ENCODE measurements around the gene GAL3ST1.

GAL3ST1 gene

GRCh38 chr22:30513462-30513861, 61.0 kb downstream of the GAL3ST1 start:
- no peak for TF ChIP-seq CTCF (IDR thresholded peaks at IDR 0.05)
- Histone ChIP-seq H3K9me3 (no peaks in the 10 kb centered on the region), H3K27ac (no peak overlapping the region), H3K36me3 (no peaks in the 10 kb centered on the region), H3K4me3 (ENCODE audit: low read depth in 1 of 2, low read length in 1 of 2) (no peak overlapping the region), H3K4me1 (ENCODE audit: control insufficient read depth in 1 of 2, insufficient read depth in 1 of 2, low read depth in 1 of 2, low read length in 1 of 2) (no peaks in the 10 kb centered on the region), H3K27me3 (peaks cover 15% of the 10 kb centered on the region)

GRCh38 chr22:30511911-30512310, 62.6 kb downstream of the GAL3ST1 start:
- H3K27ac ChIP-seq = no peak overlapping the region
- peaks cover 27% of the 10 kb centered on the region for H3K27me3 ChIP-seq
- no peaks in the 10 kb centered on the region for H3K36me3 ChIP-seq
- no peaks in the 10 kb centered on the region for H3K4me1 ChIP-seq (ENCODE audit: control insufficient read depth in 1 of 2, insufficient read depth in 1 of 2, low read depth in 1 of 2, low read length in 1 of 2)
- no peaks in the 10 kb centered on the region for H3K9me3 ChIP-seq
- TF ChIP-seq CTCF (IDR thresholded peaks at IDR 0.05) = no peak
- no peak overlapping the region for H3K4me3 ChIP-seq (ENCODE audit: low read depth in 1 of 2, low read length in 1 of 2)

GRCh38 chr22:30511109-30511508, 63.4 kb downstream of the GAL3ST1 start:
- TF ChIP-seq CTCF (IDR thresholded peaks at IDR 0.05) = no peak
- Histone ChIP-seq H3K4me1 (ENCODE audit: control insufficient read depth in 1 of 2, insufficient read depth in 1 of 2, low read depth in 1 of 2, low read length in 1 of 2) (no peaks in the 10 kb centered on the region), H3K36me3 (no peaks in the 10 kb centered on the region), H3K27me3 (peaks cover 30% of the 10 kb centered on the region), H3K4me3 (ENCODE audit: low read depth in 1 of 2, low read length in 1 of 2) (no peak overlapping the region), H3K27ac (no peak overlapping the region), H3K9me3 (no peaks in the 10 kb centered on the region)

GRCh38 chr22:30508216-30508615, 66.2 kb downstream of the GAL3ST1 start:
- H3K4me1 ChIP-seq (ENCODE audit: control insufficient read depth in 1 of 2, insufficient read depth in 1 of 2, low read depth in 1 of 2, low read length in 1 of 2) = no peaks in the 10 kb centered on the region
- peaks cover 59% of the 10 kb centered on the region for H3K27me3 ChIP-seq
- TF ChIP-seq CTCF (IDR thresholded peaks at IDR 0.05) = no peak
- H3K4me3 ChIP-seq (ENCODE audit: low read depth in 1 of 2, low read length in 1 of 2) = no peak overlapping the region
- no peak overlapping the region for H3K27ac ChIP-seq
- no peaks in the 10 kb centered on the region for H3K9me3 ChIP-seq
- no peaks in the 10 kb centered on the region for H3K36me3 ChIP-seq

- no peak for TF ChIP-seq CTCF (IDR thresholded peaks at IDR 0.05)
- Histone ChIP-seq H3K27ac (no peak overlapping the region), H3K4me1 (ENCODE audit: control insufficient read depth in 1 of 2, insufficient read depth in 1 of 2, low read depth in 1 of 2, low read length in 1 of 2) (no peaks in the 10 kb centered on the region), H3K27me3 (peaks cover 64% of the 10 kb centered on the region), H3K4me3 (ENCODE audit: low read depth in 1 of 2, low read length in 1 of 2) (no peak overlapping the region), H3K9me3 (no peaks in the 10 kb centered on the region), H3K36me3 (no peaks in the 10 kb centered on the region)
Measured at GRCh38 chr22:30507670-30508069, 66.8 kb downstream of the GAL3ST1 start.

- Histone ChIP-seq H3K36me3 (no peaks in the 10 kb centered on the region), H3K27ac (no peak overlapping the region), H3K4me1 (ENCODE audit: control insufficient read depth in 1 of 2, insufficient read depth in 1 of 2, low read depth in 1 of 2, low read length in 1 of 2) (no peaks in the 10 kb centered on the region), H3K27me3 (peaks cover 70% of the 10 kb centered on the region), H3K4me3 (ENCODE audit: low read depth in 1 of 2, low read length in 1 of 2) (no peak overlapping the region), H3K9me3 (no peaks in the 10 kb centered on the region)
- TF ChIP-seq CTCF (IDR thresholded peaks at IDR 0.05) = no peak
Measured at GRCh38 chr22:30506507-30506968, 67.9 kb downstream of the GAL3ST1 start.

Data from neutrophil (primary cell).